AG09309 (cell line): ENCODE results near the gene TDRD9.

Experiments used
- DNase-seq: peaks from one replicate; pipeline ENCODE4 v3.0.0-alpha.2; 2010; ENCODE audit warnings: low read depth
- H3K4me3 ChIP-seq: 2 replicates; pipeline ENCODE4 v1.5.1; 2011; ENCODE audit warnings: mild to moderate bottlenecking, low read depth, low read length, moderate library complexity; ENCODE audit not compliant: control insufficient read depth
- TF ChIP-seq, protein P1 (sequence below): IDR thresholded peaks from 2 replicates; pipeline ENCODE4 v1.5.1; 2011; ENCODE audit warnings: mild to moderate bottlenecking, low read depth, low read length, inconsistent platforms; ENCODE audit not compliant: insufficient read depth, control insufficient read depth; ENCODE audit errors: missing control alignments

TDRD9 gene, protein sequence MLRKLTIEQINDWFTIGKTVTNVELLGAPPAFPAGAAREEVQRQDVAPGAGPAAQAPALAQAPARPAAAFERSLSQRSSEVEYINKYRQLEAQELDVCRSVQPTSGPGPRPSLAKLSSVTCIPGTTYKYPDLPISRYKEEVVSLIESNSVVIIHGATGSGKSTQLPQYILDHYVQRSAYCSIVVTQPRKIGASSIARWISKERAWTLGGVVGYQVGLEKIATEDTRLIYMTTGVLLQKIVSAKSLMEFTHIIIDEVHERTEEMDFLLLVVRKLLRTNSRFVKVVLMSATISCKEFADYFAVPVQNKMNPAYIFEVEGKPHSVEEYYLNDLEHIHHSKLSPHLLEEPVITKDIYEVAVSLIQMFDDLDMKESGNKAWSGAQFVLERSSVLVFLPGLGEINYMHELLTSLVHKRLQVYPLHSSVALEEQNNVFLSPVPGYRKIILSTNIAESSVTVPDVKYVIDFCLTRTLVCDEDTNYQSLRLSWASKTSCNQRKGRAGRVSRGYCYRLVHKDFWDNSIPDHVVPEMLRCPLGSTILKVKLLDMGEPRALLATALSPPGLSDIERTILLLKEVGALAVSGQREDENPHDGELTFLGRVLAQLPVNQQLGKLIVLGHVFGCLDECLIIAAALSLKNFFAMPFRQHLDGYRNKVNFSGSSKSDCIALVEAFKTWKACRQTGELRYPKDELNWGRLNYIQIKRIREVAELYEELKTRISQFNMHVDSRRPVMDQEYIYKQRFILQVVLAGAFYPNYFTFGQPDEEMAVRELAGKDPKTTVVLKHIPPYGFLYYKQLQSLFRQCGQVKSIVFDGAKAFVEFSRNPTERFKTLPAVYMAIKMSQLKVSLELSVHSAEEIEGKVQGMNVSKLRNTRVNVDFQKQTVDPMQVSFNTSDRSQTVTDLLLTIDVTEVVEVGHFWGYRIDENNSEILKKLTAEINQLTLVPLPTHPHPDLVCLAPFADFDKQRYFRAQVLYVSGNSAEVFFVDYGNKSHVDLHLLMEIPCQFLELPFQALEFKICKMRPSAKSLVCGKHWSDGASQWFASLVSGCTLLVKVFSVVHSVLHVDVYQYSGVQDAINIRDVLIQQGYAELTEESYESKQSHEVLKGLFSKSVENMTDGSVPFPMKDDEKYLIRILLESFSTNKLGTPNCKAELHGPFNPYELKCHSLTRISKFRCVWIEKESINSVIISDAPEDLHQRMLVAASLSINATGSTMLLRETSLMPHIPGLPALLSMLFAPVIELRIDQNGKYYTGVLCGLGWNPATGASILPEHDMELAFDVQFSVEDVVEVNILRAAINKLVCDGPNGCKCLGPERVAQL (N-terminal part only)

DNA sequence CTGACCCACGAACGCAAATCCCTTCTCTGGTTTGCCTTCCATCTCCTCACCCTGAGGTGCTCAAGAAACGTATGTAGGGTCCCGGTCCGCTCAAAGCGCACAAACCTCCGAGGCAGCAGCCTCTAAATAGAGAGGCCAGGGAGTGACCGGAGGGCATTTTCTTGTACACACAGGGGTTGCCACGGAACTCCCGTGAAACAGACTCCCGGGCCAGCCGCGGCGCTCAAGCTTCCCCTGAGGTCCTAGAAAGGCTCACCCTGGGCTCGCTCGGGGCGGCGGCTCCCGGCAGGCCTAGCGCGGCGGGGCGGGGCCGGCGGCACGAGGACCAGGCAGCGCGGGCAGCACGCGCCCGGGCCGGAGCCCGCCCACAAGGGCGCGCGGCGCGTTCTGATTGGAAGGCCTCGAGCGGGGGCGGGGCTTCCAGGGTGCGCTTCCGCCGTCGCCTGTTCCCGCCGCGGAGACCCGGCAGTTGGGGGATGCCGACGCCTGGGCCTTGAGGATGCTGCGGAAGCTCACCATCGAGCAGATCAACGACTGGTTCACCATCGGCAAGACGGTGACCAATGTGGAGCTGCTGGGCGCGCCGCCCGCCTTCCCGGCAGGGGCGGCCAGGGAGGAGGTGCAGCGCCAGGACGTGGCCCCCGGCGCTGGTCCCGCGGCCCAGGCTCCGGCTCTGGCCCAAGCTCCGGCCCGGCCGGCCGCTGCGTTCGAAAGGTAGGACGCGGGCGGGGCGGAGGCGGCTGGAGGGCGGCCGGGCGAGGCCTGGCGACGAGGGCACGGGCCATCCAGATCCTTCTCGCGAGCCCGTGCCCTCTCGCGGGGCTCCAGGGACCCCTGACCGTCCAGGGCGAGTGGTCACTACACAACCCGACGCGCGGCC is at the start of gene TDRD9:
Gene TDRD9 (plus strand): TSS at position 446 of the 880 bp plus-strand sequence. CDS start 54 bp downstream, at position 500.
- no peak for DNase-seq
- H3K4me3 ChIP-seq: no peak within 1 kb of the TSS
- TF ChIP-seq, protein P1, sequence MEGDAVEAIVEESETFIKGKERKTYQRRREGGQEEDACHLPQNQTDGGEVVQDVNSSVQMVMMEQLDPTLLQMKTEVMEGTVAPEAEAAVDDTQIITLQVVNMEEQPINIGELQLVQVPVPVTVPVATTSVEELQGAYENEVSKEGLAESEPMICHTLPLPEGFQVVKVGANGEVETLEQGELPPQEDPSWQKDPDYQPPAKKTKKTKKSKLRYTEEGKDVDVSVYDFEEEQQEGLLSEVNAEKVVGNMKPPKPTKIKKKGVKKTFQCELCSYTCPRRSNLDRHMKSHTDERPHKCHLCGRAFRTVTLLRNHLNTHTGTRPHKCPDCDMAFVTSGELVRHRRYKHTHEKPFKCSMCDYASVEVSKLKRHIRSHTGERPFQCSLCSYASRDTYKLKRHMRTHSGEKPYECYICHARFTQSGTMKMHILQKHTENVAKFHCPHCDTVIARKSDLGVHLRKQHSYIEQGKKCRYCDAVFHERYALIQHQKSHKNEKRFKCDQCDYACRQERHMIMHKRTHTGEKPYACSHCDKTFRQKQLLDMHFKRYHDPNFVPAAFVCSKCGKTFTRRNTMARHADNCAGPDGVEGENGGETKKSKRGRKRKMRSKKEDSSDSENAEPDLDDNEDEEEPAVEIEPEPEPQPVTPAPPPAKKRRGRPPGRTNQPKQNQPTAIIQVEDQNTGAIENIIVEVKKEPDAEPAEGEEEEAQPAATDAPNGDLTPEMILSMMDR: no peak

DNA sequence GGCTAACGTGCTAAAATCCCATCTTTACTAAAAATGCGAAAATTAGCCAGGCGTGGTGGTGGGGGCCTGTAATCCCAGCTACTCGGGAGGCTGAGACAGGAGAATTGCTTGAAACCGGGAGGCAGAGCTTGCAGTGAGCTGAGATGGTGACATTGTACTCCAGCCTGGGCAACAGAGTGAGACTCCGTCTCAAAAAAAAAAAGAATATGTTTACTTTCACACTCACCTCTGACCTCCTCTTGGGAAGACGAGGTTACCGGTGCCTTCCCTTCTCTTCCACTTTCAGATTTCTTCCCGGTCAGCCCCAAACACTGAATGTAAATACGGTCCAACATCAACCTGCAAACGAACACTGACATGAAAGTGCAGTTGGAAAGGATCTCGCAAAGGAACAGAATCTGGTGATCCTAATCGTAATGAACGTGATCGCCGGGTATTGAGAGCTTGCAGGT is 49.1 kb upstream of the TDRD9 start:
- TF ChIP-seq, protein P1: no peak
- H3K4me3 ChIP-seq: no peak overlapping the region
- no peak for DNase-seq

DNA sequence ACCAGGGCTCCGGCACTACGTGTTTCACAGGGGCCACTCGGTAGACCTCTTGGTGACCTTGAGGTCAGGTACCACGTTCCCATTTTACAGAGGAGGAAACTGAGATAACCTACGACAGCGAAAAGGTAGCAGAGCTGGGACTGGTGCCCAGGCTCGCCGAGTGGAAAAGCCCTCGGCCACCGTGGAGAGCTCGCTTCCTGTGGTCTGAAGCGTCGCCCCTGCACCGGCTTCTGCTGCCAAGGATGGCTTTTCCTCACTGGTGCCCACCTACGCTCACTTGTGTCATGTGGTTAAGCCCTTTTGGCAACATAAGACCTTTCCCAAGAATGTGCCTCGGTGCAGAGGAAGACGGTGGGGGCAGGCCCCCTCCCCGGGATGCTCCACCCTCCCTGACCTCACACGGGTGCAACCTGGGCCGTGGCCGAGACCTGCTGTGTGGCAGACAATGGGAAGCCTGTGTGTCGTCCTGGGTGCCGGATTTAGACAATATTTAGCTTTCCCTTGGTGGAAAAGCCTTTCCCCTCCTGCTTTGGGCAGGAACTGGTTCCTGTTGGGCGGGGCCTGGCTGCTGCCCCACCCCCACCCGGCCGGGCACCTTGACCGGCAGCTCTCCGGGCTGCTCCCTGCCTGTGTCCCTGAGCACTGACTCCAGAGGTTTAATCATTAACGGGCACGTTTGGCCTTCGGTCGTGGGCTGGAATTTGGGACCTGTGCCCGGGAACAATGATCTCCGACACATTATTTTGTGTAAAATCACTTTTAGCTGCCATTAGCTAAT is 48.5 kb upstream of the TDRD9 start:
- TF ChIP-seq, protein P1: no peak
- no peak overlapping the region; the same call in 1 of the 2 replicates for H3K4me3 ChIP-seq
- DNase-seq: no peak

DNA sequence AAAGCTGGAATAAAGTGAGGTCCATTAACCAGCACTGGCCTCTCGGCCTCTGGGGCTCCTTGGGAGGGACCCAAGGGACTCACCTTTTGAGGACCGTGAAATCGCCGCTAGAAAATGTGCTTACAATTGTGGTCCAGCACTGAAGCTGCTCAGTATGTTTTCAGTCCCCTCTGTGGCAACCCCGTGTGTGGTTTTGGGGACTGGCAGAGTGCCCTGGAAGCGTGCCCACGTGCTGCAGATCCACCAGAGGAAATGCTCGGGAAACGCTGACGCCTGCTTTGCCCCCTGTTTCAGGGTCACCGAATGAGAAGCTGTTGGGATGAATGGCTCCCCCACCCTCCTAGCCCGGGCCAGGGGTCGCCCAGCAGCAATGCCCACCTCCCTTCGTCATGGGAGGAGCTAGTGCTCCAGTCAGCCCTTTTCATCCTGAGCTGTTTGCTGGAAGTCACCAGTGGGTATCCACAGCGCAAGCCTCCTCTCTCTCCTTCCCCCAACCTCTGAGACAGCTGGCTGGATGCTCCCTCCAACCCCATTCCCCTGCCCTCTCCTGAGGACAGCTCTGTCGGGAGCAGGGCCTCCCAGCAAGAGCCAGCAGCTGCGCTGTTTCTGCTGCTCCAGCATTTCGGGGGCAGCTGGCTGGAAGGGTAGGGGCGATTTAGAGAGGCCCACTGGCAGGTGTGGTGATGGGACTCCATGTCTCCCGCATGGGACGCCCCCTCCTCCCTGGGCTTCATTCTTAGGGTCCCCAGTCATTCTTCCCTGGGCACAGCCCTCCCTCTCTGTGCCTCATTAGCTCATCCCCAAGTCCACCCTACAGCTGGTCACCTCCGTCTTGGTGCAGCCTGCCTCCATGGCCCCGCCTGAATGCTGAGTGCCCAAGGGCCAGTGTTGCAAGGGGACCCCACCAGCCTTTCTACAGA is 47.6 kb upstream of the TDRD9 start:
- TF ChIP-seq, protein P1: no peak
- no peak overlapping the region; the same call in none of the 2 replicates for H3K4me3 ChIP-seq
- peak; percentile 31 for DNase-seq
